Stimulated activated CD4-positive, alpha-beta T cell treated with anti-CD3 and anti-CD28 coated beads, Interleukin-15, amount 100 ng/mL, for 24 hours (primary cell): ENCODE results near the gene HSD17B1.
"Not testable (repeated sequence)": the region's sequence is repeated elsewhere in the genome, so short reads cannot be mapped to it uniquely, and the experiment has no call there.

ENCODE experiments used
- DNase-seq: peaks from one replicate; pipeline ENCODE4 v3.0.0-alpha.2; 2020

Gene HSD17B1

DNA sequence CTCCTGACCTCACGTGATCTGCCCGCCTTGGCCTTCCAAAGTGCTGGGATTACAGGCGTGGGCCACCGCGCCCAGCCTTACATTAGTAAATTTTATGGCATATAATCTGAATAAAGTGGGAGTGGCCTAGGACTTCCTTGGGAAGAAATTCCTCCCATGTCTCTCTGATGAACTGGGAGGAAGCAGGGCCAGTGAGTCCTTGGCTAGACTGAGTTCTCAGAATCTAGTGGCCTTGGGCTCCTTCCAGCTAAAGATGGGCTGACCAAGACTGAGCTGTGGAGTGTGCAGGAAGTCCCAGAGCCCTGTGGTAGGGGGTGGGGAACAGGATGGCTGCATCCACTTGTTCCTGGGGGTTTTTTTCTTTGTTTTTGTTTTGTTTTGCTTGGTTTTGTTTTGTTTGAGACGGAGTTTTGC, 26.7 kb upstream of the HSD17B1 start:
- DNase-seq, result no peak

DNA sequence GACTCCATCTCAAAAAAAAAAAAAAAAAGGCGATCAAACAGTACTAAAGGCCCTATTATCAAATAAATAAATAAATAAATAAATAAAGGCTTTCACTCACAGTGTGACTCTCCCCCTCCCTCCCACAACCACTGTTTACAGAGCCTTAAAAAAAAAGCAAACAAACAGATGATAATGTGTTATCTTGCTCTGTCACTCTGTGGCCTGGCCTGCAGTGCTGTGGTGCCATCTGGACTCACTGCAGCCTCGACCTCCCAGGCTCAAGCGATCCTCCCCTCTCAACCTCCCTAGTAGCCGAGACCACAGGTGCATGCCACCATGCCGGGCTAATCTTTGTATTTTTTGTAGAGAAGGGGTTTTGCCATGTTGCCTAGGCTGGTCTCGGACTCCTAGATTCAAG, 24.8 kb upstream of the HSD17B1 start:
- no peak for DNase-seq

DNA sequence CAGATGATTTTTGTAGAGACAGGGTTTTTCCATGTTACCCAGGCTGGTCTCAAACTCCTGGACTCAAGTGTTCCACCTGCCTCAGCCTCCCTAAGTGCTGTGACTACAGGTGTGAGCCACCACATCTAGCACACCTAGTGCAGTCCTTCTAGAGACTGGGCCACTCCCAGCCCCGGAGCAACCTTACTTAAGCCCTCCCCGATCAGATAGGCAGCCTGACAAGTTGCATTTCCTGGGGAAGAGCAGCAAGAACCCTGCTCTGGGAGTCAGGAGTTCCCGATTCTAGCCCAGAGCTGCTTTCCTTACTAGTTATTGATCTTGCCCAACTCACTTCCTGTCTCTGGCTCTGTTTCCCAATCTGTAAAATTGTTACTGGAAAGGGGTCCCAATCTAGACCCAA, 23.7 kb upstream of the HSD17B1 start:
- DNase-seq, result no peak

DNA sequence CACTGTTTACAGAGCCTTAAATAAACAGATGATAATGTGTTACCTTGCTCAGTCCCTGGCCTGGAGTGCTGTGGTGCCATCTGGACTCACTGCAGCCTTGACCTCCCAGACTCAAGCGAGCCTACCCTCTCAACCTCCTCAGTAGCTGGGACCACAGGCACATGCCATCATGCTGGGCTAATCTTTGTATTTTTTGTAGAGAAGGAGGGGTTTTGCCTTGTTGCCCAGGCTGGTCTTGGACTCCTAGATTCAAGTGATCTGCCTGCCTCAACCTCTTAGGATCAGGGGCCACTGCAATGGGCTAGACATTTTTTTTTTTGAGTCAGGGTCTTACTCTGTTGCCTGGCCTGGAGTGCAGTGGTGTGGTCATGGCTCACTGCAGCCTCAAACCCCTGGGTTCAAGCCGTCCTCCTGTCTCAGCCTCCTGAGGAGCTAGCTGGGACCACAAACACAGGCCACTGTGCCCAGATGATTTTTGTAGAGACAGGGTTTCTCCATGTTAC, 21.7 kb upstream of the HSD17B1 start:
- DNase-seq, result no peak

DNA sequence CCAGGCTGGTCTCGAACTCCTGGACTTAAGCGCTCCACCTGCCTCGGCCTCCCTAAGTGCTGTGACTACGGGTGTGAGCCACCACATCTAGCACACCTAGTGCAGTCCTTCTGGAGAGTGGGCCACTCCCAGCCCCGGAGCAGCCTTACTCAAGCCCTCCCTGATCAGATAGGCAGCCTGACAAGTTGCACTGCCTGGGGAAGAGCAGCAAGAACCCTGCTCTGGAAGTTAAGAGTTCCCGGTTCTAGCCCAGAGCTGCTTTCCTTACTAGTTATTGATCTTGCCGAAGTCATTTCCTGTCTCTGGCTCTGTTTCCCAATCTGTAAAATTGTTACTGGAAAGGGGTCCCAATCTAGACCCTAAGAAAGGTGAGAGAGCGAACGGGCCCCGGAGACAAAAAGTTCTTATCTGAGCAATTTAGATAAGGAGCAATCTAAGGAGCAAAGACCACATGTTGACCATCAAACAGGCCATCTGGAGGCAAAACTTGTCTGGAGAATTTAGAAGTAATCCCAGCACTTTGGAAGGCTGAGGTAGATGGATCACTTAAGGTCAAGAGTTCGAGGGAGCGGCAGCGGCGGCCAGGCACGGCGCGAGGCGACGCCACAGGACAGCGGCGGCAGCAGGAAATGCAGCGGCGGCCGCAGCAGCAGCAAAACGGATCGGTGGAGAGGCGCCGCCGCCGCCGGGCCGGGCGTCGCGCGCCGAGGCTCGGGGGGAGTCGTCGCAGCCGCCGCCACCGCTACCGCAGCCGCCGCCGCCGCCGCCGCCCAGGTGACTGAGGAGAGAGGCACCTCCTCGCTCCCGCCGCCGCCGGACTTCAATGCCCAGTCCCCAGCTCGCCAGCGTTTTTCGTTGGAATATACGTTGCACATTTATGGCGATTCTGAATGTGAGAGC, 21.0 kb upstream of the HSD17B1 start:
- peak; percentile 60 for DNase-seq

DNA sequence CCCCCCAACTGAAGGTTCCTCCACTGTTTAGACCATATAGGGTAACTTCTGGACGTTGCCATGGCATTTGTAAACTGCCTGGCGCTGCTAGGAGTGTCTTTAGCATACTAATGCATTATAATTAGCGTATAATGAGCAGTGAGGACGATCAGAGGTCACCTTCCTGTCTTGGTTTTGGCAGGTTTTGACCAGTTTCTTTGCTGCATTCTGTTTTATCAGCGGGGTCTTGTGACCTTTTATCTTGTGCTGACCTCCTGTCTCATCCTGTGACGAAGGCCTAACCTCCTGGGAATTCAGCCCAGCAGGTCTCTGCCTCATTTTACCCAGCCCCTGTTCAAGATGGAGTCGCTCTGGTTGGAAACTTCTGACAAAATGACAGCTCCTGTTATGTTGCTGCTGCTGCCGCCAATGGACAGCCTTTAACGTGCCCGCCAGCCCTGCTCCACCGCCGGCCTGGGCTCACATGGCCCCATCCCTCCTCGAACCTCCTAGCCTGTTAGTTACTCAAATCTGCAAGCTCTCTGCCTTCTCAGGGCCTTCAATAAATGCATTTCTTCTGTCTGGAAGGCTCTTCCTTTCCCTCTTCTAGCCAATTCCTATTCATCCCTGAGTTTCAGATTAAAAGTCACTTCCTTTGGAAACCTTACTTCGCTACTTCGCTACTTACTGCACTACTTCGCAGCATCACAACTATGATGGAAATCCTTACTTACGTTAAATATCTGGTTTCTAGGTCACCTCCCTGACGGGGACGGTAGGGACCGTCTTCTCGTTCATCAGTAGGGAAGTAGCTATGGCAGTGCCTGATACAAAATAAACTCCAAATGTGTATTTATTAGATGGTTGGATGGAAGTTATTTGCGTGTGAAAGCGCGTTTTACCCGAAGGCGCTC, 17.3 kb upstream of the HSD17B1 start:
- no peak for DNase-seq

DNA sequence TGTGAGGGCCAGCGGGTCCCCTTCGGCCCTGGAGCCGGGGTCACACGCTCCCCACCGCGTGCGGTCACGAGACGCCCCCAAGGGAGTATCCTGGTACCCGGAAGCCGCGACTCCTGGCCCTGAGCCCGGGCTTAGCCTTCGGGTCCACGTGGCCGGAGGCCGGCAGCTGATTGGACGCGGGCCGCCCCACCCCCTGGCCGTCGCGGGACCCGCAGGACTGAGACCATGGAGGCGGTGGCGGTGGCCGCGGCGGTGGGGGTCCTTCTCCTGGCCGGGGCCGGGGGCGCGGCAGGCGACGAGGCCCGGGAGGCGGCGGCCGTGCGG, 16.7 kb upstream of the HSD17B1 start, which contains the start of gene NAGLU:
TSS of gene NAGLU (plus strand) at position 194 of the 324 bp plus-strand sequence. CDS start at position 226, 32 bp downstream.
- DNase-seq, result peak; percentile 93

DNA sequence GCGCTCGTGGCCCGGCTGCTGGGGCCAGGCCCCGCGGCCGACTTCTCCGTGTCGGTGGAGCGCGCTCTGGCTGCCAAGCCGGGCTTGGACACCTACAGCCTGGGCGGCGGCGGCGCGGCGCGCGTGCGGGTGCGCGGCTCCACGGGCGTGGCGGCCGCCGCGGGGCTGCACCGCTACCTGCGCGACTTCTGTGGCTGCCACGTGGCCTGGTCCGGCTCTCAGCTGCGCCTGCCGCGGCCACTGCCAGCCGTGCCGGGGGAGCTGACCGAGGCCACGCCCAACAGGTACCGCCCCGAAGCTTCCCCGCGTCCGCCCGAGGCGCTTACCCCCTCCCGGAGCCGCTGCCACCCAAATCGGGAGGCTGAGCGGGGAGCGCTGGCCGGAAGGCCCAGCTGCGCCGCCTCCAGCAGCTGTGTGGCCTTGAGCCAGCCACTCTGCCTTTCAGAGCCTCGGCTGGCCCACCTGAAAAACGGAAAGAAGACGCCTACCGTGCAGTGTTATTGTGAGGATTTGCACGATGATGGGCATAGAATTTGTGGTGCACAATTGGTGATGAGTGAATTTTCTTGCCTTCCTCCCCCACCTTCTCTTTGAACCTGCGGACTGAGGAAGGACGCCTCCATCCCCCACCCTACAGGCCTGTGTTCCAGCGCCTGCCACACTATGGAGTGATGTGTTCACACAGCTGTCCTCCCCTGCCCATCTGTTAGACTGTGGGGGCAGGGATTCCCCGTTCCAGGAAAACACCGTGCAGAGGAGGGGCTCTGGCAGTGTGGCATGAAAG, 16.2 kb upstream of the HSD17B1 start:
- peak; percentile 89 for DNase-seq

DNA sequence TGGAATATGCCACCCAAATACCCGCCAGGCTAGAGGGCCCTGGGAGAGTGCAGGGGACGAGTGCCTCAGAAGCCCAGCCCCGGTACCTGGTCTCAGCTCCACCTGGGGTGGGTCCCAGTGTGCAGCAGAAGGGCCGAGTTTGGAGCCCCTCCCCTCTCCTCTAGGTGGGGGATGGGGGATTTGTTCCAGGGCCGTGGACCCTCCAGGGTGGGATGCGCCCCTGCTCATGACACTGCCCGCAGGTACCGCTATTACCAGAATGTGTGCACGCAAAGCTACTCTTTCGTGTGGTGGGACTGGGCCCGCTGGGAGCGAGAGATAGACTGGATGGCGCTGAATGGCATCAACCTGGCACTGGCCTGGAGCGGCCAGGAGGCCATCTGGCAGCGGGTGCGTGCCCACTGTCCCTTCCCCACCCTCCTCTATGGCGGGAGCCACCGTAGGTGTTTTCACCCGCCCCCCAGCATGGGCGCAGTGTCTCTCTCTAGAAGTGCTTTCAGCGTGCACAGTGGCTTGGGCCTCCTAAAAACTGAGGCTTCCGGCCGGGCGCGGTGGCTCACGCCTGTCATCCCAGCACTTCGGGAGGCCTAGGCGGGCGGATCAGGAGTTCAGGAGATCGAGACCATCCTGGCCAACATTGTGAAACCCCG, 15.4 kb upstream of the HSD17B1 start:
- DNase-seq, result no peak

DNA sequence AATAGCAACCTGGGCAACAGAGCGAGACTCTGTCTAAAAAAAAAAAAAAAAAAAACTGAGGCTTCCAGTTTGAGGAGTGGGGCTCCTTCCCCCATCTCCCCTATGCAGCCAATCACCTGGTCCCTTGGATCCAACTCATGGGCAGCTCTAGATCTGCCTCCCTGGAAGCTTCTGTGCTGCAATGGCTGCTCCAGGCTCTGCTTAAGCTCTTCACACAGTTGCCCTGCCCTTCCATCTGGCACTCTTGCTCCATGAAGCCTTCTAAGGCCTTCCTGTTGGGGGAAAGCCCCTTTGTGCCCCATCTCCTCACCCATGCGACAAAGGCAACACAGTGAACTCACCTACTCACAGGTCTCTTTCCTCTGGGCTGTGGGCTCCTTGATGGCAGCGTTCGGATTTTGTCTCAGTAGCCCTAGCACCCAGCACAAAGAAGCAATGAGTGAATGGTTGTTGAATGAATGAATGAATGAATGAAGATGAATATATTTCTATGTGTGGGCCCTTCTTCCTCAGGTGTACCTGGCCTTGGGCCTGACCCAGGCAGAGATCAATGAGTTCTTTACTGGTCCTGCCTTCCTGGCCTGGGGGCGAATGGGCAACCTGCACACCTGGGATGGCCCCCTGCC, 14.8 kb upstream of the HSD17B1 start:
- DNase-seq, result no peak

DNA sequence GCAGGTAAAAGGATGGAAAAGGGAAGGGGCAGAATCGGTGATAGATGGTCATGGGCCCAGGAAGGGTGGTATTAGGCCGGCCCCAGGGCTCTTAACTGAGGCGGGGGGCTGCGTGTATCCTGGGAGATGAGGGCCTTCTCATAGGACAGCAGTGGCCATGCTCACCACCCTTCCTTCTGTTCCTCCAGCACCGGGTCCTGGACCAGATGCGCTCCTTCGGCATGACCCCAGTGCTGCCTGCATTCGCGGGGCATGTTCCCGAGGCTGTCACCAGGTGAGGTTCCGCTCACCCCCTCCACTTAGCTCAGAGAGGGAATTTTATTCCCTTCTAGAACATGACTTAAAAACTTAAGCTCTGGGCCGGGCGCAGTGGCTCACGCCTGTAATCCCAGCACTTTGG, 14.2 kb upstream of the HSD17B1 start:
- DNase-seq, result no peak

DNA sequence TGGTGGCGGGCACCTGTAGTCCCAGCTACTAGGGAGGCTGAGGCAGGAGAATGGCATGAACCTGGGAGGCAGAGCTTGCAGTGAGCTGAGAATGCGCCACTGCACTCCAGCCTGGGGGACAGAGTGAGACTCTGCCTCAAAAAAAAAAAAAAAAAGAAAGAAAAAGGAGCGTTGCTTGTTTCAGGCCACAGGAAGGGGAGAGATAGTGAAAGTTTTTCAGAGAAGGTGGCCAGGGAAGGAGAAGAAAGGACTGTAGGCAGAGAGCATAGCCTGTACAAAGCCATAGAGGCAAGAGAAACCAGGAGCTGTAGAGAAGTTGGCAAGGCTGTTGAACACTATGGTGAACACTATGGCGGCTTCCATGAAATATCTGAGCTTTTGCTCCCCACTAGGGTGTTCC, 12.2 kb upstream of the HSD17B1 start:
- not testable (repeated sequence) for DNase-seq

DNA sequence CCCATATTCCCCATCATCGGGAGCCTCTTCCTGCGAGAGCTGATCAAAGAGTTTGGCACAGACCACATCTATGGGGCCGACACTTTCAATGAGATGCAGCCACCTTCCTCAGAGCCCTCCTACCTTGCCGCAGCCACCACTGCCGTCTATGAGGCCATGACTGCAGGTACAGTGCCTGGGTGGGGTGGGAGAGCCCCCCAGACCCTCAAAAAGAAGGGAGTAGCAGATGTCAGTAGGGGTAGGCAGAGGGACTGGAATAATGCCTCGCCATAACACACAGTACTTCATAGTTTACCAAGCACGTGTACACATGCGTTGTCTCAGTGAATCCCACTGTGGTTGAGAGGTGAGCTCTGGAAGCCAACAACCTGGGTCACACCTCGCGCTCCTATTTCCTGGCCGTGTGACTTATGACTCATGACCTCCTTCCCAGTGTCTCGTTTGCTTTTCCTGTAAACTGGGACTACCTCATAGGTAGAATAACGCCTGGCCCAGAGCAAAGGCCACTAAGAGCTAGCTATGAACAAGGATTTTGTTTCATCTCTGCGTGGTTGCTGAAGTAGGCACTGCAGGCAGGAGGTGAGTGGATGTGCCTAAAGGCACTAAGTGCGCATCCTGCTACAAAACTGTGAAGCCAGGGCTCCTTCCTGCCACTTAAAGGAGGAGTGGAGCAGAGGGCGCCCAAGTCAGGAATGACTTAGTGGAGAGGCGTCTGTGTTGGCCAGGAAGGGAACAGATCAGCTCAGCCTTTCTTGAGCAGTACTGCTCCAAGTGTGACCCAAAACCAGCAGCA, 11.5 kb upstream of the HSD17B1 start:
- no peak for DNase-seq

DNA sequence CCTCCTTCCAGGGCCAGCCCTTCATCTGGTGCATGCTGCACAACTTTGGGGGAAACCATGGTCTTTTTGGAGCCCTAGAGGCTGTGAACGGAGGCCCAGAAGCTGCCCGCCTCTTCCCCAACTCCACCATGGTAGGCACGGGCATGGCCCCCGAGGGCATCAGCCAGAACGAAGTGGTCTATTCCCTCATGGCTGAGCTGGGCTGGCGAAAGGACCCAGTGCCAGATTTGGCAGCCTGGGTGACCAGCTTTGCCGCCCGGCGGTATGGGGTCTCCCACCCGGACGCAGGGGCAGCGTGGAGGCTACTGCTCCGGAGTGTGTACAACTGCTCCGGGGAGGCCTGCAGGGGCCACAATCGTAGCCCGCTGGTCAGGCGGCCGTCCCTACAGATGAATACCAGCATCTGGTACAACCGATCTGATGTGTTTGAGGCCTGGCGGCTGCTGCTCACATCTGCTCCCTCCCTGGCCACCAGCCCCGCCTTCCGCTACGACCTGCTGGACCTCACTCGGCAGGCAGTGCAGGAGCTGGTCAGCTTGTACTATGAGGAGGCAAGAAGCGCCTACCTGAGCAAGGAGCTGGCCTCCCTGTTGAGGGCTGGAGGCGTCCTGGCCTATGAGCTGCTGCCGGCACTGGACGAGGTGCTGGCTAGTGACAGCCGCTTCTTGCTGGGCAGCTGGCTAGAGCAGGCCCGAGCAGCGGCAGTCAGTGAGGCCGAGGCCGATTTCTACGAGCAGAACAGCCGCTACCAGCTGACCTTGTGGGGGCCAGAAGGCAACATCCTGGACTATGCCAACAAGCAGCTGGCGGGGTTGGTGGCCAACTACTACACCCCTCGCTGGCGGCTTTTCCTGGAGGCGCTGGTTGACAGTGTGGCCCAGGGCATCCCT, 9.3 kb upstream of the HSD17B1 start:
- DNase-seq, result no peak

DNA sequence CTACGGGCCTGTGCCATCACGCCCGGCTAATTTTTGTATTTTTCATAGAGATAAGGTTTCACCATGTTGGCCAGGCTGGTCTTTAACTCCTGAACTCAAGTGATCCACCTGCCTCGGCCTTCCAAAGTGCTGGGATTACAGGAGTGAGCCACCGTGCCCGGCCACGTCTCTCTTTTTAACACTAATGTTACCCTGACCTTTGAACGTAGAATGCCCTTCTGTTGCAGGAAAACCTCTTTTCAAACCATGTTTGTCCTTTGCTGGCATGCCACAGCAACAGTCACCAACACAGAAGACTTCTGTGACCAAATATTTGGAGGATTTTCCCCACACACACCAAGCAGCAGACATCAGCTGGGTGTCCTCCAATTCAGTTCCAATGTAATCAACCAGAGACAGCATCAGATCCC, 7.8 kb upstream of the HSD17B1 start:
- no peak for DNase-seq

DNA sequence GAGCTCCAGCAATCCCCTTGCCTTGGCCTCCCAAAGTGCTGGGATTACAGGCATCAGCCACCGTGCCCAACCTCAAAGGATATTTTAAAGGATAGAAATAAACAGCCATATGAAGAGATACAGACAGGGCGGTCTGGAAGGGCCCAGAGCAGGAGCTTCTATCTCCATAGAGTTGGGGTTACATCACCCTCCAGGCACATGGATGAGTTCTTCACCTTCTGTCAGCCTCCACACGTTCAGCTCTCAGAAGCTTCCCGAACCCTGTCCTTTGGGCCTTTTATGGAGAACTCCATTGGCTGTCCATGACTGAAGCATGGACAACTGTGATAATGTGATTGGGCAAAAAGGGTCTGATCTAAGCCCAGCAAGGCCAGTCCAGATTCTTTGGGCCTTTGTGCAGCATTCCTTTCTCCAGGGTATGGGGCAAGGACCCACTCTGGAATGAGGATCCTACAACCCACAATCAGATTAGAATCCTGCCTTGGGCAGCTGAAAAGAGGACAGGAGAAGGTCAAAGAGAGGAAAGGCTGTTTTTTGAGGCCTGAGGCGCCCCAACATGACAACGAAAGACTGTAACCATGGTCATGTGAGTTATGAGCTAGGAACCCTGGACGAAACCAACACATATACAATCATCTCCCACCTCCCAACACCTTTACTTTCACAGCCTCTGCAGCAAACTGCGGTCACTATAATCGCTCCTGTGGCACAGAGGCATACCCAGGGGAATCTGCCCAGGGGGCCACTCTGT, 6.8 kb upstream of the HSD17B1 start:
- DNase-seq, result not testable (repeated sequence)

DNA sequence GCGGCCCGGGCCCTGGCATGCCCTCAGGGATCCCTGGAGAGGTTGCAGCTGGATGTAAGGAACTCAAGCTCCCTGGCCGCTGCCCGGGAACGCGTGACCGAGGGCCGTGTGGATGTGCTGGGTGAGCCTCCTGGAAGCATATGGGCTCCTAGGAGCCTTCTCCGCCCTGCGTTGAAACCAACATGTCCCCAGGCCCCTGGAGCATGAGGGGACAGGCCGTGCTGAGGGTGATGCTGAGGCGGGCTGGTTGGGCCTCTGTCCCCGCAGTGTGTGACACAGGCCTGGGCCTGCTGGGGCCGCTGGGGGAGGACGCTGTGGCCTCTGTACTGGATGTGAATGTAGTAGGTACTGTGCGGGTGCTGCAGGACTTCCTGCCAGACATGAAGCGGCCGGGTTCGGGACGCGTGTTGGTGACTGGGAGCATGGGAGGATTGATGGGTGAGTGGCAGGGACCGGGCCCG, 5.7 kb upstream of the HSD17B1 start:
- DNase-seq, result no peak

DNA sequence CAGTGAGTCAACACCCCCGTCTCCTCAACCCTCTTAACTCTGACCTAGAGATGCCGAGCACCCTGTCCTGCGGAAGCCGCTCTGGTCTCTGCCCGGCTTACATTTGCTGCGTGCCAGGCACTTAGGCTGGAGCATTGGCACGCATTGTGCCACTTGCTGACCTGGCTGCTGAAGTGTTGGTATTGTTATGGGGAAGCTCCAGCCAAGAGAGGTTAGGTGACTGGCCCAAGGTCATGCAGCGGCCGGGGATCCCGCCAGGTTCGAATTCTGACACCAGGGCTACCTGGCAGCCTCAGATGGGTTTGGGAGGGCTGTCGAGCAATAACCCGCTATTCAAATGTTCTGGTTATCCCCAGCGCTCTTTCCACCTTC, 5.0 kb upstream of the HSD17B1 start:
- DNase-seq, result no peak
